Measurements from ENCODE around the gene RCOR1.
"Not testable (repeated sequence)": the region's sequence is repeated elsewhere in the genome, so short reads cannot be mapped to it uniquely, and the experiment has no call there.

RCOR1 gene

DNA sequence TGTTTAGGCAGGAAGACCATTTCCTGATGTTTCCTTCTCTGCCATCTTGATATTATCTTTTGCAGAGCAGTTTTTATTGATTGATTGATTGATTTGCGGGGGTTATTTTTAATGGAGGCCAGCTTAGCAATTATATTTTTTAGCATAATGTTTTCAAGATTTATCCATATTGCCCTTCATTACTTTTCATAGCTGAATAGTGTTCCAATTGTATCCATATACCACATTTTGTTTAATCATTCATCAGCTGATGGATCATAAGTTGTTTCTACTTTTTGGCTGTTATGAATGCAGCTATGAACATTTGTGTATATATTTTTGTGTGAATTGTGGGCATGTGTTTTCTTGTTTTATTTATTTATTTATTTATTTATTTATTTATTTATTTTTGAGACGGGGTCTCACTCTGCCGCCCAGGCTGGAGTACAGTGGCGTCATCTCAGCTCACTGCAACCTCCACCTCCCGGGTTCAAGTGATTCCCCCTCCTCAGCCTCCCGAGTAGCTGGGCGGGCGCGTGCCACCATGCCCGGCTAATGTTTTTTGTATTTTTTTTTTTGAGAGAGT is 20.9 kb upstream of the RCOR1 start:
- no peak for DNase-seq

DNA sequence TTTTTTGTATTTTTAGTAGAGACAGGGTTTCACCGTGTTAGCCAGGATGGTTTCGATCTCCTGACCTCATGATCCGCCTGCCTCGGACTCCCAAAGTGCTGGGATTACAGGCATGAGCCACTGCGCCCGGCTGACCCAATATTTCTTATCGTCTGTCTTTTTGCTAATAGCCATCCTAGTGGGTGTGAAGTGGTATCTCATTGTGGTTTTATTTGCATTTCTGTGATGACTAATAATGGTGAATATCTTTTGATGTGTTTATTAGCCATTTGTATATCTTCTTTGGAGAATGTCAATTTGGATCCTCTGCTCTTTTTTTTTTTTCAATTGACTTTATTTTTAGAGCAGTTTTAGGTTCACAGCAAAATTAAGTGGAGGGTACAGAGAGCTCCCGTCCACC is 19.3 kb upstream of the RCOR1 start:
- DNase-seq = not testable (repeated sequence)

DNA sequence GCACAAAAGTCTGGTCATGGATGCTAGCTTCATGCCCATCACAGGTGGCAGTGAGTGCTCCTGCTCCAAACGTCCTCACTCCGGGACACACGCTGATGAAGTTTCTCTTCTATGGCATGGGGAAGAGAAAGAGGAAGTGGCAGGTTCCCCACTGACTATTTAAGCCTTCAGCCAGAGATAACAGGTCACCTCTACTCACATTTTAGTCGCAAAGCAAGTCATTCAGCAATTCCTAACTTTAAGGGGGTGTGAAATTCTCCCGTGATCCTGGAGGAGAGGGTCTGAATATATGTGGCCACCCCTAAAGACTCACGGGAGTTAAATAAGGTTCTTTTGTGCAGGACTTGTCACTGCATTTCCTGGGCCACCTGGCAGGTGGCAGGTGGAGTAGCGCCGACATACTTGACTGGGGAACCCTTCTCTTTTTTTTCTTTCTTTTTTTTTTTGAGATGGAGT is 18.8 kb upstream of the RCOR1 start:
- no peak for DNase-seq

DNA sequence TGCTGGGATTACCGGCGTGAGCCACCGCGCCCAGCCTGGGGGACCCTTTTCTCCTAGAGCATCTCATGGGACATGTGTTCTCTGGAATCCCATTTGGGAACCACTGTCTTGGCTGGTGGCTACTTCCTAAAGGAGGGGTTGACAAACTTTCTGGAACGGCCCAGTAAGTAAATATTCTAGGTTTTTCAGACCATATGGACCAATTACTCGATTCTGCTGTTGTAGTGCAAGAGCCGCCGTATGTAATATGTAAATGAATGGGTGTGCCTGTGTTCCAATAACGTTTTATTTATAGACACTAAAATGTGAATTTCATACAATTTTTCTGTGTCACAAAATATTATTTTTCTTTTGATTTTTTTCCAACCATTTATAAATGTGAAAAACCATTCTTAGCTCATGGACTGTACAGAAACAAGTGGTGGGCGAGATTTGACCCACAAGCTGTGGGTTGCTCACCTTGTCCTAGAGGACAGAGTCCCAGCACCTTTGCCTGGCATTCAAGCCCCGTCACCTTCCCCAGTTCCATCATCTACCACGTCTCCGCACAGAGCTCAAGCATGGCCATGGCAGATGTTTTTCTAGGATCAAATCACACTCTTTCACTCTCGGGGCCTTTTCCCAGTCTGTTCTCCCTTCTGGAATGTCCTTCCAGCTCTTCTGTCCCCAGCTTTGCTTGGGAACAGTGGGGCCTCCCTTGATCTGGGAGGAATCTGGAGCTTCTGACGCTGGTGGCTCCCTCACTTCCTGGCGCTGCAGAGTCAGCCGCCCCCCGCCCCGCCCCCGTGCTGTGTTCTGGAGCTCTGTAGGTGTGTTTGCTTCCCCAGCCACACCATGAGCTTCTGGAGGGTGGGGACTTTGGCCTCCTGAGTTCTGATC is 17.9 kb upstream of the RCOR1 start:
- peak; percentile 5 for DNase-seq

DNA sequence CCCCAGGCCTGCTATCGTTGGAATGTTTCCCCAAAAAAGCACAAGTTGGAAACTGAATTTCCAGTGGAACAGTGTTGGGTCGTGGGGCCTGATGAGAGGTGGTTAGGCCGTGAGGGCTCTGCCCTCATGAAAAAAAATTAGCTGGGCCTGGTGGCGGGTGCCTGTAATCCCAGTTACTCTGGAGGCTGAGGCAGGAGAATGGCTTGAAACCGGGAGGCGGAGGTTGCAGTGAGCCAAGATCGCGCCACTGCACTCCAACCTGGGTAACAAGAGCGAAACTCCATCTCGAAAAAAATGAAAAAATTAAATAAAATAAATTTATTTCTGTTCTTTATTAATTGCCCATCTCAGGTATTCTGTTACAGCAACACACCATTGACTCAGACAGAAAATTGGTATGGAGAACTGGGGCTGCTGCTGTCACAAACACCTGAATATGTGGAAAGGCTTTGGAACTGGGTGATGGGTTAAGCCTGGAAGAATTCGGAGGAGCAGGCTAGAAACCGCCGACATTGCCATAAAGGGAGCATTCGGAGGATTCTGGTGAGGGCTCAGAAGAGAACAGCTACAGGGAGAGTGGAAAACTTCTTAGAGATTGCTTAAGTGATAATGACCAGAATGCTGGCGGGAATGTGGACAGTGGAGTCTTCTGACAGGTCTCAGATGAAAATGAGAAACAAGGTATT is 17.1 kb upstream of the RCOR1 start:
- no peak for DNase-seq

DNA sequence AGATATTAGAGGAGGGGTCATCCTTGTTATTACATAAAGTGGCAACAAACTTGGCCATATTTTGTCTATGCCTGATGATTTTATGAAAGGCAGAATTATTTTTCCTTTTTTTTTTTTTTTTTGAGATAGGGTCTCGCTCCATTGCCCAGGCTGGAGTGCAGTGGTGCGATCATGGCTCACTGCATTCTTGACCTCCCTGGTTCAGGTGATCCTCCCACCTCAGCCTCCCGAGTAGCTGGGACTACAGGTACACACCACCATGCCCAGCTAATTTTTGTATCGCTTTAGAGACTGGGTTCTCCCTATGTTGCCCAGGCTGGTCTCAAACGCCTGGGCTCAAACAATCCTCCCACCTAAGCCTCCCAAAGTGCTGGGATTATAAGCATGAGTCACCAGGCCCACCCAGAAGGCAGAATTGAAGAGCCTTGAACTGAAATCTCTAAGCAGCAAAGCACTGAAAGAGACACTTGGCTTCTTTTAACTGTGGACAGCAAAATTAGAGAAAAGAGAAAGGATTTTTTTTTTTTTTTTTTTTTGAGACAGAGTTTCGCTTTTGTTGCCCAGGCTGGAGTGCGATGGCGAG is 16.5 kb upstream of the RCOR1 start:
- DNase-seq = not testable (repeated sequence)

DNA sequence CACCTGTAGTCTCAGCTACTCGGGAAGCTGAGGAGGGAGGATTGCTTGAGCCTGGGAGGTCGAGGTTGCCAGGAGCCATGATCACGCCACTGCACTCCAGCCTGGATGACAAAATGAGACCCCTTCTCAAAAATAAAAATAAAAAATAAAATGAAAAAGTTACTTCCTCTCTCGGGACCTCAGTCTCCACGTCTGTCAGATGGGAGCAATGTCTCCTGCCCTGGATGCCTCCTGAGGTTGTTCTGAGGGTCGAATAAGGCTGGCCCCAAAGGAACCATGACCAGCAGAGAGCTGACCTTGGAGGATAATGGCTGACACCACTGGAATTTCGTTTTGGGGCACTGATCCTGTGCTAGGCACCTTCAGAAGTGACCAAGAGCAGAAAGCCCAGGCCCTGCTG is 13.6 kb upstream of the RCOR1 start:
- DNase-seq = no peak

DNA sequence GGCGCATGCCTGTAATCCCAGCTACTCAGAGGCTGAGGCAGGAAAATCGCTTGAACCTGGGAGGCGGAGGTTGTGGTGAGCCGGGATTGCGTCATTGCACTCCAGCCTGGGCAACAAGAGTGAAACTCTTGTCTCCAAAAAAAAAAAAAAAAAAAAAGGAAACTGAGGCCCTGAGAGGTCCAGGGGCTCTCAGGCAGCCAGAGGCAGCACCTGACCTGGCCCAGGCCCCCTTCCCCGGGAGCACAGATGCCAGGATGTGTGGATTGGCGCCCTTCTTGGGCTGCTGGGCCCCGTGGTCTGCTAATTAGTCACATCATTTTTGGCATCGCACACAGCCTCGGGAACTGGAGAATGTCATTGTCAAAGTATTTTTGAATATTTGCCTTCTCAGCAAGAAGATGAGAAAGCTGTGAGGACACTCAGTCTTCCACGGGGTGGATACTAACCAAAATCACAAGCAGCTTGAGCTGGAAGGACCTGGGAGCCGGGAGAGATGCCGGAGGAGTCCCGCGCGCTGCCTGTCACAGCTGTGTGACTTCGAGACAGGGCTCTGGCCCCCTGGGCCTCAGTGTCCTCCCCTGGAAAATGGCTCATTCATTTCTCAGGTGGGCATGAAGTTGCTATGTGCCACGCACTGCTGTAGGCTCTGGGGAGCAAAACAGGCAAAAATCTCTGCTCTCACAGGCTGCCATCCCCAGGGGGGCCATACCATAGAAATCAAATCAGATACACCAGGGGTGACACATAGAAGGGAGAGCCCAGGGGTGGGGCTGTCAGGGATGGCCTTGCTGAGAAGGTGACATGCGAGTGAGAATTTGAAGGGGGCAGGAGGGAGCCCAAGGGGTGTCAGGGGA is 12.5 kb upstream of the RCOR1 start:
- DNase-seq = peak; percentile 59

DNA sequence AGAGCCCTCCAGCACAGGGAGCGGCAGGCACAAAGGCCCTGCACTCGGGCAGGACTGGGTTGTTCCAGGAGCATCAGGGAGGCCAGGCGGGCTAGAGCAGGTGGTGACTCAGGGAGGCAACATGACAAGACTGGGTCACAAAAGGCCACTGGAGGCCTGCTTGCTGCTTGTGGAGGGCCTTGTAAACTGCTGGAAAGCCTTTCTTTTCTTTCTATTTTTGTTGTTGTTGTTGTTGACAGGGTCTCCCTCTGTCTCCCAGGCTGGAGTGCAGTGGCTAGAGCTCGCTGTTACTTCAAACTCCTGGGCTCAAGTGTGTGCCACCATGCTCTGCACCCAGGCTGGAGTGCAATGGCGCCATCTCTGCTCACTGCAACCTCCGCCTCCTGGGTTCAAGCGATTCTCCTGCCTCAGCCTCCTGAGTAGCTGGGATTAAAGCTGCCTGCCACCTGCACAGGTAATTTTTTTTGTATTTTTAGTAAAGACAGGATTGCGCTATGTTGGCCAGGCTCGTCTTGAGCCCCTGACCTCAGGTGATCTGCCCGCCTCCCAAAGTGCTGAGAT is 11.8 kb upstream of the RCOR1 start:
- DNase-seq = peak; percentile 19

DNA sequence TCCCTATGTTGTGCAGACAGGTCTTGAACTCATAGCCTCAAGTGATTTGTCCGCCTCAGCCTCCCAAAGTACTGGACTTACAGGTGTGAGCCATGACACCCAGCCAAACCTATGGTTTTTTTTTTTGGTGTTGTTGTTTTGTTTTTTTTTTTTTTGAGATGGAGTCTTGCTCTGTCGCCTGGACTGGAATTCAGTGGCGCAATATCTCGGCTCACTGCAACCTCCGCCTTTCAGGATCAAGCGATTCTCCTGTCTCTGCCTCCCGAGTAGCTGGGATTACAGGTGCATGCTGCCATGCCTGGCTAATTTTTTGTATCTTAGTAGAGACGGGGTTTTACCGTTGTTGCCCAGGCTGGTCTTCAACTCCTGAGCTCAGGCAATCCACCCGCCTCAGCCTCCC is 11.3 kb upstream of the RCOR1 start:
- DNase-seq = no peak

DNA sequence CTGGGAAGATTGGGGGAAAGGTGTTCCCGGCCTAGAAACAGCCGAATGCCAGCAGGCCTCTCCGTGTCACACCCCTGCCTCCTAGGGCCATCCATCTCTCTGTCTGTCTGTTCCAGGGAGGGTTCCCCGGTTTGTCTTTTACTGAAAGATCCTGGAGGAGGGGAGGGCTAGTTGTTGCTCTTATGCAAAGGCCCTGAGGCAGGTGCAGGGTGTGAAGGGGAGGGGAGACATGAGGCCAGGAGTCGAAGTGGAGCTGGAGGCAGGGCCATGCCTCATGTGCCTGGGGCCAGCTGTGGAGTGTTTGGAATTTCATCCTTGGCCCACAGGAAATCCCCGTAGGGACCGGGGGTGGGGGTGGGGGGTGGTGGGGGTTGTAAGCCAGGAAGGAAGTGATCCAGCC is 8.7 kb upstream of the RCOR1 start:
- no peak for DNase-seq

DNA sequence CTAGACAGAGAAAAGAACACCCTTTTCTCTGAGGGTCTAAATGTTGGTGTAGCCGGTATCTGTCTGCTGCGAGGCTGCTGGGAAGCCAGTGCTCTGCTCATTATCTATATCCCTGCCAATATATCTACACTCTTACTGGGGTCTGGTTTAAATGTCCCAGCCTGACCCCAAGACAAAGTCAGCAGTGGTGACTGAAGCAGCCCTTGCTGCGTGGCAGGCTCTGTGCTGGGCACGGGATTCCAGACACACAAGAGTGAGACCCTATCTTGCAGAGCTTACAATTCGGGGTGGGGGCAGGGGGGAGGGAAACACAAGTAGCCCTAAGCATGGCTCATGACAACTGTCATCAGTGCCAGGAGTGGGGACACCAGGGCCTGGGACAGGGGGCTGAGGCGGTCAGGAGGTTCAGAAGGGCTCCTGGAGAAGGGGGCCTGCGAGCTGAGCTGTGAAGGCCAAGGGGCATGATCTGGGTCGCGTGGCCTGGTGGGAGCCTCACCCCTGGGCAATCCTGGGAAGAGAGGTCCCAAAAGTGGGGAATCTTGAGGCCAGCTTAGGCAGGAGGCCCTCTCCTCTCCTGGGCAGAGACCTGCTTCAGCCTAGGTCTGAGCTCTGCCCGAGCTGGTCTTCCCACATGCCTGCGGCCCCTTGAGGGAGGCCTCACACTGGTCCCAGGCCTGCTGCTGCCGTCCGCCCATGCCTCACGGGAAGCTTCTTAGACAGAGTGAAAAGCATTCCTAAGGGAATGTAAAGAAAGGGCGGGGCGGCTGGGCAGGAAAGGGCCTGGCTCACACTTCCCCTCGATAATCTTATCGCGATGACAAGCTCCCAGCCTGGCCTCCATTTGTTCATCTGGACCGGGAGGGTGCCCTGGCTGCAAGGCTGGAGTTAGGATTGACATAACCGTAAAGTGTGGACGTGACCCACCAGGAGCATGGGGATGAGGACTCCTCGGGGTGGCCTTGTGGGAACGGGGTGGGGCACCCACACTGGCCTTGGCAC is 7.3 kb upstream of the RCOR1 start:
- no peak for DNase-seq

DNA sequence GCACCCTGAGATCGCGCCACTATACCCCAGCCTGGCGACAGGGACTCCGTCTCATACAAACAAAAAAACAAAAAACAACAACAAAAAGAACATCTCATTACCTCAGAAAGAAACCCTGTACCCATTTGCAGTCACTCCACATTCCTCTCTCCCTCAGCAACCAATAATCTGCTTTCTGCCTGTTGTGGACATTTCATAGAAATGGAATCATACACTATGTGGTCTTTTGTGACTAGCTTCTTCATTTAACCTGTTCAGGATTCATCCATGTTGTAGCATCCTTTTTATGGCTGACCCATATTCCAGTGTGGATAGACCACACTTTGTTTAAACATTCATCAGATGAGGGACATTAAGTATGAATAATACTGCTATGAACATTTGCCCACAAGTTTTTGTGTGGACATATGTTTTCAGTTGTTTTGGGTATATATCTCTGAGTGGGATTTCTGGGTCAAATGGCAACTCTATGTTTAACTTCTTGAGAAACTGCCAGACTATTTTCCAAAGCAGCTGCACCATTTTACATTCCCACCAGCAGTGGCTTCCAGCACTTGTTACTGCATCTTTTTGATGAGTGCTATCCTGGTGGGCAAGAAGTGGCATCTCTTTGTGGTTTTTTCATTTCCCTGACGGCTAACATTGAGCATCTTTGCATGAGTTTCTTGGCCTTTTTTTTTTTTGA is 5.9 kb upstream of the RCOR1 start:
- DNase-seq = no peak

DNA sequence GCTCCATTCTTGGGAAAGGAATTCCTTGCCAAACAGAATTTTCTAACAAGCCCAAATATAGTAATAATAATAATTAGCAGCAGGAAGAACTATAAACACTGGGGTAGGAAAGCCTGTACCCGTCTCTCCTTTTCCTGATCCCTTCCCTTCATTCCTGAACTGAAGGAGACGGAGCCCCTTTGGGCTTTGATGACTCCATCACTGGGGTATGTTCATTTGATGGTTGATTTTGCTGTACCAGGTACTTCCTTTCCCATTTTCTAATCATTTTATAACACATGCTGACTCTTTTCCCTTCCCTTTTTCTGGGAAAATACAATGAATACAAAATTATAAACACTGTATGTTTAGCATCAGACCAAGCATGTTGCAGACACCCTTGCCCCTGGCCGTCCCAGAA is 3.6 kb upstream of the RCOR1 start:
- no peak for DNase-seq

DNA sequence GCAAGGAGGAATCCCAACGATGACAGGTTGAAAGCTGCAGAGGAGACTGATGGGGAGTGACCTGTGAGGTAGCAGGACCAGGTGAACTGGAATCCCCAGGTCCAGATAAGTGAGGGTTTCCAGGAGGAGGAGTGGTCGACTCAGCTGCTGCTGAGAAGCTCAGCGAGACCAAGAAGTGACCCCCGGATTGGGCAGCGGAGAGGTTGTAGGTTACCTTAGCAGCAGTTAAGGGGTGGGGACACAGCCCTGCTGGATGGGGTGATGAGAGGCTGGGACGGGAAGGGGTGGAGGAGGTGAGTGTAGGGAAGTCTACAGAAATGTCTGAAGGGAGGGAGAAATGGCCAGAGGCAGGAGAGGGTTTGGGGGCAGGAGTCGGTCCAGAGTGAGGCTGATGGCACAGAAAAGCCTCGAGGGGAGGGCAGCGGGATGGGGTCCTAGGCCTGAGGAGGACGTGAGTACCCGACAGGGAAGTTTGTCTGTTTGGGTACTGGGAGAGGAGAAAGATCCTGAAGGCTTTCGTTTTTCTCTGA is 2.6 kb upstream of the RCOR1 start:
- DNase-seq = no peak

DNA sequence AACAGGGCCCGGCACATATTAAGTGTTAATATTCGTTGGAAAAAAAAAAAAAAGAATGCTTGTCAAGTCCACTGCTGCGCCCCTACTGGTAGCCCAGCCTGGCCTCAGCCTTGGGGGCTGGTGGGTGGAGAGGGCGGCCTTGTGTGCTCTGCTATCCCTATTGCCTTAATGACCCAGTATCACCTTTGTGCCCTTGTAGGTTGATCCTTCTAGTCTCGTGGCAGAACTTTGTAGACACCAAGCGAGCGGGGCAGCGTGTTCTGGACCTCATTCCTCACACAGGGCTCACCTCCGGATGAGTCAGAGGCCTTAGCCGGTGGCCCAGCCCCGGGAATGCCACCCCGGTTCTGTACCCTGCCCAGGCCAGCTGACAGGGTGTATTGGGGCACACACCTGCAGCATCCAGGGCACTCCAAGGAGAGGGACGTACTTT is 1.8 kb upstream of the RCOR1 start:
- DNase-seq = peak; percentile 66

DNA sequence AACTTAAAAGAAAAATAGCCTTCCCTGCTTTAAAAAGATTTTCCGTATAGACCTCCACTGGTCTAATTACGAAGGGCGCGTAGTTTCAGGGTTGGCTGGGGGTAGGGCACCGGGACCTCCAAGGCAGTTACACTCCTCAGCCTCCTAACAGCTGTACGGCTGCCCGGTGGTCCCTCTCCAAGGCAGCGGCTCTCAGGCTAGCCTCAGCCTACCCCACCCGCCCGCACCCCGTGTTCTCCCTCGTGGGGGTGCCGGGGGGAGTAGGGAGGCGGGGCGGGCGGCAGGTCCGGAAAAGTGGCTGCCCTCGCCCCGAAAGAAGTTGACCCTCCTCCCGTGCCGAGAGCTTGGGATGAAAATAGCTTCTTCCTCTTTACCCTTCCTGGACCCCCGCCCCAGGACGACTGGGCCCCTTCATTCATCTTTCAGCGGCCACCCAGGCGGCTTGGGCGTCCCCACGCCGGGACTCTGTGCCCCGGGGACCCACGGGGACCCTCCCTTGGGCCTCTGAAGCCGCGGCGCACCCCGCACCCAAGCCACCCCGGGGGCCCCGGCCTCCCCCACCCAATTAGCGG is 991 bp upstream of the RCOR1 start:
- DNase-seq = no peak

DNA sequence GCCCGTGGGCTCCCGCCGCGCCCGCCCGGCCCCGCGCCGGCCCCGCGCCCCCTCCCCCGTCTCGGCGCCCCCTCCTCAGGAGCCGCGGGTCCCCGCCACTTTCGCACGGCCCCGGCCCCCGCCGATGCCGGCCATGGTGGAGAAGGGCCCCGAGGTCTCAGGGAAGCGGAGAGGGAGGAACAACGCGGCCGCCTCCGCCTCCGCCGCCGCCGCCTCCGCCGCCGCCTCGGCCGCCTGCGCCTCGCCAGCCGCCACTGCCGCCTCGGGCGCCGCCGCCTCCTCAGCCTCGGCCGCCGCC is 263 bp downstream of the RCOR1 start:
- no peak for DNase-seq

DNA sequence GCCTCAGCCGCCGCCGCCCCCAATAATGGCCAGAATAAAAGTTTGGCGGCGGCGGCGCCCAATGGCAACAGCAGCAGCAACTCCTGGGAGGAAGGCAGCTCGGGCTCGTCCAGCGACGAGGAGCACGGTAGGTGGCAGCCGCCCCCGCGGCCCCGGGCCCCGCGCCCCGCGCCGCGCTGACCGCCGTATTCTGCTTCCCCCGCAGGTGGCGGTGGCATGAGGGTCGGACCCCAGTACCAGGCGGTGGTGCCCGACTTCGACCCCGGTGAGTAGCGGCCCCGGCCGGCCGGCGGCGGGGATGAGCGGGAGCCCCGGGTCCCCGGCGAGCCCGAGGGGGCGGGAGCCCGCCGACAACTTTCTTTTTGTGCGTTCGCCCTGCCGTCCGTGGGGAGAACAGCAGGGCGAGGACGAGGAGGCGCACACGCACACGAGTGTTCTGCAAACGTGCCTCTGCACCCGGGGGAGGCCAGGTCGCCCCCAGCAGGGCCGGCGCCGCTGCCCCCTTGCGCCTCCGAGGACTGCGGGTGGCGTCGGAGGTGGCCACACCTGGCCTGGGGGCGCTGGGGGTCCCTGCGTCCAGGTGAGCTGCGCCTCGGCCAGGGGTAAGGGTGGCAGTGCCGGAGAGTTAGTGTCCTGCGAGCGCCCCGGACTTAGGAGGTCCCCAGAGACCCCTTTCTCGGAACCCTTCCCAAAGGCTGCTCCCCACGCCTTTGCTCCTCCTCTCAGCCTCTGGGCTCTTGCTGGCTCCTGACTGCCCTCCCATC is 794 bp downstream of the RCOR1 start:
- peak; percentile 60 for DNase-seq

Data from 8988T (cell line).